Hippocampal formation (tissue), 2 donors: Measurements from ENCODE around the gene TACR2.

Experiments used
- DNase-seq, 2 donors: peaks; one replicate each; lab custom pipeline; 2025; lab: John Stamatoyannopoulos, UW

TACR2 gene

DNA sequence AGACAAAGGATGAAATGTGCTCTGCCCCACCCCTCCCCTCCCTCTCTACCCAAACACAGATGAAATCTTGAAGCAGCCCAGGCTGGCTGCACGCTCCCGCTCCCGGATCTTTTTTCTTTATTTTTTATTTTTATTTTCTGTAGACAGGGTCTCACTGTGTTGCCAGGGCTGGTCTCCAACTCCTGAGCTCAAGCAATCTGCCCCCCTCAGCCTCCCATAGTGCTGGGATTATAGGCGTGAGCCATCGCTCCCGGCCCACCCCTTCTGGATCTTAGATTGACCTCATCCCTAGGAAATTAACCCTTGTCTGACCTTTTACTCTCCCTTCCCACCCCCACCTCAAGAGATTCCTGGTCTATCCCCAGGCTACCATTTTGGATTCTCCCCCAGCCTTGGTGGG is 14.3 kb downstream of the TACR2 start:
- no peak for DNase-seq

DNA sequence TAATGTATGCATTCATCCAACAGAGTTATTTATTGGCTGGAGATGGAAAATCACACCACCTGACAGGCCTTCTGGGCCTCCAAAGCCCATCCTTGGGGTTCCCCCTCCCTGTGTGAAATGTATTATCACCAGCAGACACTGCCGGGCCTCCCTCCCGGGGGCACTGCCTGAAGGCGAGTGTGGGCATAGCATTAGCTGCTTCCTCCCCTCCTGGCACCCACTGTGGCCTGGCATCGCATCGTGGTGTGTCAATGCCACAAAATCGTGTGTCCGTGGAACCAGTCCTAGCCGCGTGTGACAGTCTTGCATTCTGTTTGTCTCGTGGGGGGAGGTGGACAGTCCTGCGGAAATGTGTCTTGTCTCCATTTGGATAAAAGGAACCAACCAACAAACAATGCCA is 15.3 kb downstream of the TACR2 start:
- DNase-seq = no peak

DNA sequence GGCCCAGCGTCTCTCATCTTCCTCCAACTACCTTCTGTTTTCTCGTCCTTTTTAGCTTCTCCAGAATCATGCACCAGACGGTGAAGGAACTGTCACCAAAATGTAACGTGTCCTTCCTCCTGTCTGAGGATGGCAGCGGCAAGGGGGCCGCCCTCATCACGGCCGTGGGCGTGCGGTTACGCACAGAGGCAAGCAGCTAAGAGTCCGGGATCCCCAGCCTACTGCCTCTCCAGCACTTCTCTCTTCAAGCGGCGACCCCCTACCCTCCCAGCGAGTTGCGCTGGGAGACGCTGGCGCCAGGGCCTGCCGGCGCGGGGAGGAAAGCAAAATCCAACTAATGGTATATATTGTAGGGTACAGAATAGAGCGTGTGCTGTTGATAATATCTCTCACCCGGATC is 15.8 kb downstream of the TACR2 start:
- DNase-seq = no peak

DNA sequence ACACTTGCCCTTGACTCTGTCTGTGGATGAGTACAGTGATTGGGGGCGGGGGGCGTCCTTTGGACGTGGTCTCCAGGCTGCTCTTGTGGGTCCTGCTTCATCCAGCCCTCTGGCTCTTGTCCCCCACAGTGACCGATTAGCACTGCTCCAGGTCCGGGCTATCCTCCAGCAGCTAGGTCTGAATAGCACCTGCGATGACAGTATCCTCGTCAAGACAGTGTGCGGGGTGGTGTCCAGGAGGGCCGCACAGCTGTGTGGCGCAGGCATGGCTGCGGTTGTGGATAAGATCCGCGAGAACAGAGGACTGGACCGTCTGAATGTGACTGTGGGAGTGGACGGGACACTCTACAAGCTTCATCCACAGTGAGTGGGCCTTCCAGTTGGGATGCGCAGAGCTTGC is 18.3 kb downstream of the TACR2 start:
- DNase-seq = no peak

DNA sequence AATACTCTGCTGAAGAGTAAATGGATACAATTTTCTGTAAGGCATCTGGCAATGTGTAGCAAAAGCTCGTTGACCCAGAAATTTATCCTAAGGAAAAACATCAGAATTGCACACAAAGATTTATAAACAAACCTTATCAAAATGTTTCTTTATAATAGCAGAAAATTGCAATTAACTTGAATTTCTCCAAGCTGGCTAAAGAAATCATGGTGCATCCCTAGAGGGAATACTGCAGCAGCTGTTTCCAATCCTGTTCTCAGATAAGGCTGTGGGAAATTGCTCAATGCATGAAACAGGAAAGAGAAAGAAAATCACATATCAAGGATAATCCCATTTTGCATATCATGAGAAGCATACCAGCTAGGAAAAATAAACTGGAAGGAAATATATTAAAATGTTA is 18.7 kb downstream of the TACR2 start:
- DNase-seq = no peak

DNA sequence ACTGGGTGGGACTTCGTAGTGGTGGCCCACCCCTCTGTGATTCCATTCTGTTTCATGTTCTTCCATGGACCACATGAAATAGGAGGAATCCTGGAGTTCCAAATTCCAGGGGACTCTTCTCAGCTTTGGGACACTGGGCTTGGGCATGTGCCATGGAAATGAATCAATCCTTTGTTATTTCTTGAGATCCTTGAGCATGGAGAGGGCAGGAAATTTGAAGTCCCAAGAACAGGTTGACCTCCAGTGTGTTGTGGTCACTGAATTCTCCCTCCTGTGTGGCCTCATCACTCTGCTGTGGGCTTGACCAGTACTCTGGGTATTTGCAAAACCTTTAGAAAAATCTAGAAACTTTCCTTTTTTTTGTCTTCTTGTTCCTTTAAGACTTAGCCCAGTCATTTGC is 22.7 kb downstream of the TACR2 start:
- no peak for DNase-seq

DNA sequence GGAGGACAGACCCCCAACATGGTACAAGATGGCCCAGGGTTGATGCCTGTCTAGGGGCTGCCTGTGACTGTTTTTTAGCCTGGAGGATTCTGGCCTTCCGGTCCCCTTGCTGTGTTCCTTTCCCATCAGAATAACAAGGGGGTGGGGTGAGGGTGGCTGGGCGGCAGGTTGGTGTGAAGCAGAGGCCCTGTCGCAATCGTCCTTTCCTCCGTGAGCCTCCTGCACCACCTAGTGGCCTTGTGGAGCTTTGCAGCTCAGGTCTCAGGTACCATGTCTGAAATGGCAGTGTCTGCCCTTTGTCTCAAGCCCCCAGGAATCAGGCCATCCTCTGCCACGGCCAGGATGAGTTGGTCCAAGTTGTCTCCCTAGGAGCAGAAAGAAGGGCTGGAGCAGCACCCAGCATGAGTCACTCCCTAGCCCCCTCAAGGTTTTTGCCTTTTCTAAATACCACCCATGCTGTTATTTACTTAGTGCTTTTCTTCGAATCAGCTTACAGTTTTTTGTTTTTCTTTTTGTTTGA is 24.2 kb downstream of the TACR2 start:
- DNase-seq = peak; percentile 59 to 61

DNA sequence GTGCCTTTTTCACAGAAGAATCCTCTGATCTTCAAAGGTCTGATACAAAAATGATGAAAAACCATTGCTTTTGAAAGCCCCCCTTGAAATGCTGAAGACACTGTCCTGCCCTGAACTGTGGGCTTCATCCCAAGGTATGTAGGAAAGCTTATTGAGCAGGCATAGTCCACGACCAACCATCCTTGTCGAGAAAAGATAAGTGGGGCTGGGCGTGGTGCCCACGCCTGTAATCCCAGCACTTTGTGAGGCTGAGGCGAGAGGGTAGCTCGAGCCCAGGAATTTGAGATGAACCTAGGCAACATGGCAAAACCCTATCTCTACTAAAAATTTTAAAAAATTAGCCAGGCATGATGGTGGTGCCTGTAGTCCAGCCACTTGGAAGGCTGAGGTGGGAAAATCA is 25.6 kb downstream of the TACR2 start:
- no peak for DNase-seq

DNA sequence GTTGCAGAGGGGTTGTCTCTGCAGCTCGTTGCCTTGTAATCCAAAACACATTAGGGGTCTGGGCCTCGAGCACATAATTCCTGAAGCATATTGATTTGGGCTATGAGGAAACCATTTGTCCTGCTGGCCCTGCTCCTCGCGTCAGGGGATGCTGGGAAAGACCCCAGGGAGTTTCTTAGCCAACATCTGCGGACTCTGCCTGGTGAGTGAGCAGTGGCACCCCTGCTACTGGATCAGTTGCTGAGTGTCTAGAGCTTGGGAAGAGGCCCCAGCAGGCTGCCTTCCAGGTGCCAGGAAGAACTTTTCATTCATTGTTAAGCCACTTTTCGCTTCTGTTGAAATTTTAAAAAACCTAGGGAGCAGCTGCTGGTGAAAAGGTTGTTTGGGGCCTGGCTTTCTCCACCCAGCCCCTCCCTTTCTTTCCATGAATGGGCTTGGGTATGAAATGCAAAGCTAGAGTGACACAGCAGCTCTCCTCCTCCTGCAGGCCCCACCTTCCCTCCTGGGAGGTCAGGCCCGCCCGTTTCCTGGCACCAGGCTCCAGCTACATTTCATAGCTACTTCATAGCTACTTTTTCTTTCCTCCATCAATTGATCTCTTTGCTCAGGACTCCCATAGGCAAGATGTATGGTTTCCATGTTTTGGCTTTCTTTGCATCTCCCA is 26.8 kb downstream of the TACR2 start:
- no peak for DNase-seq

DNA sequence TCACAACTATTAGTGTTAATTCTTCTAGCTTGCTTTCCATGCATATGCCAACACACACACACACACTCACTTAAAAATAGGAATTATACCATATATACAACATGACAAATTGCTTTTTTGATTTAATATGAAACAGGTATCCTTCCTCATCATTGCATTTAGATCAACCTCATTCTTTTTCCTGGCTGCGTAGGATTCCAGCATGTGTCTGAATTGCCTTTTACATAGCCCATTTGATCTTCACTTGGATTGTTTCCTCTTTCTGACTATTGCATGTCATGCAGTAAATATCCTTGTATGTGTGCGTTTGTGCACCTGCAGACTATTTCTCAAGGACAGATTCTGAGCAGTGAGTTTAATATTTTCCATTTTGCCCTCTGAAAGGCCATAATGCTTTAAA is 28.2 kb downstream of the TACR2 start:
- no peak for DNase-seq

DNA sequence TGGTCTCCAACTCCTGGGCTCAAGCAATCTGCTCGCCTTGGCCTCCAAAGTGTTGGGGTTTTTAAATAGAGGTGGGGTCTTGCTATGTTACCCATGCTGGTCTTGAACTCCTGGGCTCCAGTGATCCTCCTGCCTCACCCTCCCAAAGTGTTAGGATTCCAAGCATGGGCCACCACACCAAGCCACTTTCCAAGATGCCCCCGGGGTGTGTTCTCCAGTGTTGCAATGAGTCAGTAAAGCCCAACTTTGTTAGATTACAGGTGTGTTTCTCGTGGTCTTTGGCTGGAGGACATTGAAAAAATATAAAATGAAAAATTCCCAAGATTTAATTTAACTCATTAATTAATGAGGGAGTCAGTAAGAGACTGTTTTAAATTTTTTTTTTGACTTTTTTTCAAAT is 29.2 kb downstream of the TACR2 start:
- DNase-seq = no peak

DNA sequence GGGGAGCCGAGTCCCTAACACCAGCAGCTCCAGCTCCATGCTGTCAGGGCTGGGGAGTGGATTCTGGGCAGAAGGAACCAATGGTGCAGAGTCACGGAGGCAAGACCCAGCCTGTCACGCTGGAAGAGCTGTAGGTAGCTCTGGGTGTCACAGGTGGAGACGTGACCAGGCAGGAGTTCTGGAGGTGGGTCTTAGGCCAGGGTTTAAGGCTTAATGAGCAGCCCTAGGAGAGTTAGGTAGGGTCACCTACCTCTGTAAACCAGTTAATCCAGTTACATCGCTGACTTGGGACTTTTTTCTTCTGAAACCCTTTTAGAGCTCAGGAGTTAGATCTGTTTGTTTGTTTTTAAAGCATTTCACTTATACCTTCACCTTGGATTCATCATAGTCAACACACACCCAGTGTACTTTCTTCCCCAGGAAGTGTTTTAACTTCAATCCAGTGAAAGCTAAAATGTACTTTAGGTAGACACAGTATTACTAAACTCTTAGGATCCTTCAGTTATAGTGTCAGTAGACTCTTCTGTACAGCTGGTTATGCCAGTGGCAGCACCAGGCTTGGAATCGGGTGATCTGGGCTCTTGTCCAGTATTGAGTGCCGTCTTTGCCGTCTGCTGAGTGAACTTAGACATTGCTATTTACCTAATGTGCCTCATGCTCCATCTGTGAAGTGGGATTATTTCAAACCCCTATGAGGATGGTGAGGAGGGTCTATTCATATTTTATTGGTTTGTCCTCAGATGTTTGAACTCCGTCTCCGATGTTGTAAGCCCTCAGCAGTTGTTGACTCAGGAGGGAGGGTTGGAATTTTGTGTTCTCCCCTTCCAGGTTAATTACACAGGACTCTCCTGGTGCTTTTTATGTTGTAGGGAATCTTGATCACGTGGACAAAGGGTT is 31.0 kb downstream of the TACR2 start:
- DNase-seq = no peak

DNA sequence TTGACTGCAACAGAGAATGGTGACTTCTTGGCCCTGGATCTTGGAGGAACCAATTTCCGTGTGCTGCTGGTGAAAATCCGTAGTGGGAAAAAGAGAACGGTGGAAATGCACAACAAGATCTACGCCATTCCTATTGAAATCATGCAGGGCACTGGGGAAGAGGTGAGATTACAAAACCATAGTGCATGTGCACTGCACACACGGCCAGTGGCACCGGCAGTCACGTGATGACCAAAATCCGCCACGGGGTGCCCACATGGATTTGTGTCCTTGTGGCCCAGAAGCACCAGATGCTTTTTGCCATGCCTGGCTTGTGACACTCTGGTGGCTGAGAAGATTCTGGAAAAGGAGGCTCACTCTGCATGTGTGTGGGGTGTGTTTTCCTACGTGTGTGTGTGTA is 32.4 kb downstream of the TACR2 start:
- no peak for DNase-seq

DNA sequence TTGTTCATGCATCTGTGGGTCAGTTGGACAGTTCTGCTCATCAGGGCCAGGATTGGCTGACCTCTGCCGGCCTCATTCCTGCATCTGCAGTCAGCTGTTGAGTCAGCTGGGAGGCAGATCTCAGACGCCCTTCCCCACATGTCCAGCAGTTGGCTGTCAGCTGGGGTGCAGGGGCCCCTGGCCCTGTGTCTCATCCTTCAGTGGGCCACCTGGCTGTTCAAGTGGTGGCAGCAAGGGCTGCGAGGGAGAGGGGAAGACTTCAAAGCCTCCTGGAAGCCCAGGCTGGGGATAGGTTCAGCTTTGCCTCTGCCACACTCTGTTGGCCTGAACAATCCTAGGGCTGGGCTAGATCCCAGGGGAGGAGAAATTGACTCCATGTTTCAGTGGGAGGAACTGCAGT is 33.2 kb downstream of the TACR2 start:
- no peak for DNase-seq

DNA sequence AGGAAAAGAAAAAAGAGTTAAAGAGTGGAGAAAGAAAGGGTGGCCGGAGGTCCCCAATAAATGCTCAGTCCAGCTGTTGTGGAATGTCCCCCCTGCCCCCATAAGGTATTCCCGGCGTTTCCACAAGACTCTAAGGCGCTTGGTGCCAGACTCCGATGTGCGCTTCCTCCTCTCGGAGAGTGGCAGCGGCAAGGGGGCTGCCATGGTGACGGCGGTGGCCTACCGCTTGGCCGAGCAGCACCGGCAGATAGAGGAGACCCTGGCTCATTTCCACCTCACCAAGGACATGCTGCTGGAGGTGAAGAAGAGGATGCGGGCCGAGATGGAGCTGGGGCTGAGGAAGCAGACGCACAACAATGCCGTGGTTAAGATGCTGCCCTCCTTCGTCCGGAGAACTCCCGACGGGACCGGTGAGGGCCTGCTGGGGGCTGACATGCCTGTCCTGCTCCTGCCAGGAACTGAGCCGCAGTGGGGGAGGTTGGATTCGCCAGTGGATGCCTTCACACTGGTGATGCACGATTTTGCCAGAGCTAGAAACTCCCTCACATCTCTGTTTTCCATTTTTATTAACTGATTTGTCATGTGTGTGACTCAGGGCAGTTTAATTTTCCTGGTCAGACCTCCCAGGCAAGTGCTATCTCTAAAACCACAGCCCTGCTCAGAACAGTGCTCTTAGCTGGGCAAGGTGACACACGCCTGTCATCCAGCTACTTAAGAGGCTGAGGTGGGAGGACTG is 34.2 kb downstream of the TACR2 start:
- no peak for DNase-seq

DNA sequence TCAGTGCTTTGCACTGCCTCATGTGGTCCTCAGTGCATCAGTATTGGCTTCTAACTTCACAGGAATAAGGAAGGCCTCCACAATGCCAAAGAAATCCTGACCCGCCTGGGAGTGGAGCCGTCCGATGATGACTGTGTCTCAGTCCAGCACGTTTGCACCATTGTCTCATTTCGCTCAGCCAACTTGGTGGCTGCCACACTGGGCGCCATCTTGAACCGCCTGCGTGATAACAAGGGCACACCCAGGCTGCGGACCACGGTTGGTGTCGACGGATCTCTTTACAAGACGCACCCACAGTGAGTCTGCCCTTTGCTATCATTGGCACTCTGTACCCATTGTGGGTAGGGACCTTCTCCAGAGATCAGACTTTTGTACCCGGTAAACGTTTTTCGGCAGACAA is 36.9 kb downstream of the TACR2 start:
- no peak for DNase-seq

DNA sequence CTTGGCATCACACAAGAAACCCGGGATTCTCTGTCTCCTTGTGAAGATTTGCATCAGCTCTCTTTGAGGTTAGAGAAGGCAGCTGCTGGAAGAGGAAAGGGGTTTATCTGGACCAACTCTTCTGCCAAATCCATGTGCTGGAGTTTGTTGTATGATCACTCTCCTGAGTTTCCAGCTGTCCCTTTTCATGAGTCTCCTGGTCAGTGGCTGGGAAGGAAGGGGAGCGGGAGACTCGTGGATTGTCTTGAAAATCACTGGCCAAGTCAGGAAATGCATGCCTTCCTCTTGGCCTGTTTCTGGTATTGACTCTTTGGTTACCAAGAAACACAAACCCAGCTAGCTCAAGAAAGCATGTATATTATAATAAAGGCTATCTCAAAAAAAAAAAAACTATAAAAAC is 38.8 kb downstream of the TACR2 start:
- DNase-seq = no peak

DNA sequence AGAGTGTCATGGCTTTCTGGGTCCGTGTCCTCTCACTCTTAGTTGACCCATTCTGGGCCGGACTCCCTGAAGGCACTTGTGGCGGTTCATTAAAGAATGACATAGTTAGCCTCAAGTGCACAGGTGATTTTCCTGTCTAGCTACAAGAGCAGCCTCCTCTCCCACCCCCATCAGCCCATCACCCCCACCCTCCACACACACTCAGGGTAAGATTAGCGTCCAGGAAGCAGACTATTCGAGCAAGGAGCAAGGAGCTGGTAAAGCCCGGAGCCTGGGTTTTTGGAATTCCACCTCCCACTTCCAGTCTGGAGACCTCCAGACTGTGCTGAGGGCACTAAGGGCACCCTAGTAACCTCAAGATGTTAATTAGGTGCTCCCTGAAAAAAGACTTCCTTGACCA is 39.5 kb downstream of the TACR2 start:
- DNase-seq = no peak

DNA sequence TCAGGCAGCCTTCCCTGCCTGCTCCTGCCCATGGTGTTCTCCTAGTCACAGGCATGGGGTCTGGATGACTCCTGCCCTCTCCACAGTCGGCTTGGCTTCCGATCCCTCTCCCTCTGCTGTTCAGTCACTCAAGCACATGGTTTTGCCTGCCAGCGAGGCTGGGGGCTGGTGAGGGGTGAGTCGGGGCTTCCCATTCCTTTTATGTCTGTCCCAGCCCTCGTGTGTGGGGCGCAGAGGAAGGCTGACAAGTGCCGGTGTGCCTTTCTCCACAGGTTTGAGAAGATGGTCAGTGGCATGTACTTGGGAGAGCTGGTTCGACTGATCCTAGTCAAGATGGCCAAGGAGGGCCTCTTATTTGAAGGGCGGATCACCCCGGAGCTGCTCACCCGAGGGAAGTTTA is 40.1 kb downstream of the TACR2 start:
- DNase-seq = no peak

DNA sequence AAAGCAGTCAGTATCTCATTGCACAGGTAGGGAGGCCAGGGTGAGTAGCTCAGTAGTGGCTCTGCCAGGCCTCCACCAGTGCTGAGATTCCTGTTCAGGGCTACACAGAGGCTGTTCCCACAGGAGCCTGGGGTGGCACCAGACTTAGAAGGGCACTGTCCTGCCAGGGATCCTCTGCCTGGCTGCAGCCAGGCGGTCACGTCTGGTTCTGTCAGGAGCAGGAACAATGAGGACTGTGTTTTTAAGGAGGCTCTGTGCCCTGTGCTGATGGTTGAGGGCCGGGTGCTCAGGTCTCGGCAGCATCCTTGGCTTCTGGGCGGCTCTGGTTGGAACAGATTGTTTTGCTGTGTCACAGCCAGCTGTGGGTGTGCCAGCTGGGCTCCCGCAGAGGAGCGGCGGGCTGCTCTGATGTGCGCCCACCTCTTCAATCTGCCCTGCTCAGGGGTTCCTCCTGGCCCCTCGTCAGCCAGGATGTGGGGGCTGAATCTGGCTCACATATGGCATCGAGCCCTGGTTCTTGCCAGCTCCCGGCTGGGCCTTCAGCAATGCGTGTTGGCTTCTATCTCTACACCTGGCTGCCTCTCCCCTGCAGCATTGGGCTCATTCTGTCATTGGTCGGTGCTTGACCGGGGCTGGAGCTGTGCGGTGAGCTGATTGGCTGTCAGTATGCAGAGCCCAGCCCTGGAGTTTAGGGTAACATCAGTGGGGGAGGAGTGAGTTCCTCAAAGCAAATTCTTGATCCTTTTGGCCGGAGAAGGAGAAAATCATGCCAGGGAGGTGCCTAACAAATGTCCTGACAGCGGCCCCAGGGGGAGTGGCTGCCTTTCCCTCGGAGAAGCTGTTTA is 41.2 kb downstream of the TACR2 start:
- peak; percentile 36 to 46 for DNase-seq

DNA sequence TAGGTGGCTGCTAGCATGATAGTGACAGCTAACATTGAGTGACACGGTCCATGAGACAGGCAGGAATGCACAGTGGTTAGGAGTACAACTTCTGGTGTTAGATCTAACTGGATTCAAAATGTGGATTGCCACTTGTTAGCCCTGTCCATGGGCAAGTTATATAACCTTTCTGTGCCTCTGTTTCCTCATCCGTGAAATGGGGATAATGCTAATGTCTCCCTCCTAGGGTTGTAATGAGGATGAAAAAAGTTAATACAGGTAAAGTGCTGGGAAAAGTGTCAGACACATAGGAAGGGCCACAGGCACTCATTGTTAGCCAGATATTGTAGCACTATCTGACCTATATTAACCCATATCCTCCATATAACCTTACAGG is 41.8 kb downstream of the TACR2 start:
- DNase-seq = no peak

DNA sequence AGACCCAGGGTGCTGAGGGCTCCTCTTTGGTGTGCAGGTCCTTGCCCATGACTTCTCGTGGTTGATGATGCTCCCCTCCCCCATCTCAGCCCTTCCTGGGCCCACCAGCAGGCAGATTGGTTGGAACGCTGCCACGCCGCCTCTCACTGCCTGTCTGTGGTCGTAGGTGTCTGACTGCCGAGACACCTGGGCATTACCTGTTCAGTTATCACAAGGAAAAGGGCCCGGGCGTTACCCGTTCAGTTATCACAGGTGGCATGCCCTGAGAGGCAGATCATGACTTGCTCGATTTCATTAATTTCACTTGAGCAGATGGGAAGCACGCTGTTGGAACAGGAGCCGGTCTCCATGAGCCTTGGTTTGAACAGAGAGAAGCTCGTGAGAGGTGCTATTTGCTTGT is 42.5 kb downstream of the TACR2 start:
- DNase-seq = no peak
